Measurements from ENCODE around the gene GARIN5A. TPM values are rescaled to one million over a fixed set of nuclear protein-coding genes. Genes with fewer than 3 reads are reported as not detected.

The GARIN5A gene
- polyA plus RNA-seq, 3 donors: 0.41 TPM; not detected in 2

GRCh38 chr19:50481351-50482149 is 4.9 kb upstream of the GARIN5A start:
- TF ChIP-seq, protein P1, sequence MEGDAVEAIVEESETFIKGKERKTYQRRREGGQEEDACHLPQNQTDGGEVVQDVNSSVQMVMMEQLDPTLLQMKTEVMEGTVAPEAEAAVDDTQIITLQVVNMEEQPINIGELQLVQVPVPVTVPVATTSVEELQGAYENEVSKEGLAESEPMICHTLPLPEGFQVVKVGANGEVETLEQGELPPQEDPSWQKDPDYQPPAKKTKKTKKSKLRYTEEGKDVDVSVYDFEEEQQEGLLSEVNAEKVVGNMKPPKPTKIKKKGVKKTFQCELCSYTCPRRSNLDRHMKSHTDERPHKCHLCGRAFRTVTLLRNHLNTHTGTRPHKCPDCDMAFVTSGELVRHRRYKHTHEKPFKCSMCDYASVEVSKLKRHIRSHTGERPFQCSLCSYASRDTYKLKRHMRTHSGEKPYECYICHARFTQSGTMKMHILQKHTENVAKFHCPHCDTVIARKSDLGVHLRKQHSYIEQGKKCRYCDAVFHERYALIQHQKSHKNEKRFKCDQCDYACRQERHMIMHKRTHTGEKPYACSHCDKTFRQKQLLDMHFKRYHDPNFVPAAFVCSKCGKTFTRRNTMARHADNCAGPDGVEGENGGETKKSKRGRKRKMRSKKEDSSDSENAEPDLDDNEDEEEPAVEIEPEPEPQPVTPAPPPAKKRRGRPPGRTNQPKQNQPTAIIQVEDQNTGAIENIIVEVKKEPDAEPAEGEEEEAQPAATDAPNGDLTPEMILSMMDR (IDR thresholded peaks at IDR 0.05): no peak
- H2AFZ ChIP-seq (ENCODE audit: insufficient read depth, low read depth, low read length, poor library complexity, severe bottlenecking): no peak overlapping the region
- Mint-ChIP-seq H3K27ac (peak overlapping the region in 1 of 7 donors; percentile 66), H3K4me1 (peaks cover 25% of the 10 kb centered on the region), H3K9me3 (peaks cover 0 to 14% (median 2%) of the 10 kb centered on the region in 7 donors), H3K27me3 (ENCODE audit: low read depth in 3 of 3) (peaks cover 0 to 4% (median 0%) of the 10 kb centered on the region in 3 donors), H3K4me3 (no peak overlapping the region), H3K36me3 (peaks cover 42 to 62% of the 10 kb centered on the region in 2 donors)
- DNase-seq: no peak
- peaks cover 28% of the 10 kb centered on the region for H3K79me2 ChIP-seq (ENCODE audit: insufficient read depth, low read length)
- H3K27ac ChIP-seq (ENCODE audit: low read depth in 1 of 2, low read length in 2 of 2): no peak overlapping the region
- peaks cover 4 to 5% of the 10 kb centered on the region in 2 donors for H3K9me3 ChIP-seq (replicated peaks in 1 of 2; ENCODE audit: control insufficient read depth in 1 of 2, insufficient read depth in 1 of 2, low read length in 2 of 2)
- no peaks in the 10 kb centered on the region for H3K27me3 ChIP-seq (ENCODE audit: control insufficient read depth in 2 of 2, insufficient read depth in 2 of 2, low read length in 2 of 2)
- peaks cover 40% of the 10 kb centered on the region for H4K20me1 ChIP-seq (ENCODE audit: insufficient read depth, low read length)
- H3K36me3 ChIP-seq (replicated peaks in 1 of 2; ENCODE audit: control insufficient read depth in 1 of 2, insufficient read depth in 2 of 2, low read length in 2 of 2): peaks cover 44 to 58% of the 10 kb centered on the region in 2 donors
- peaks cover 15 to 20% of the 10 kb centered on the region in 2 donors for H3K4me1 ChIP-seq (ENCODE audit: control insufficient read depth in 1 of 2, insufficient read depth in 2 of 2, low read length in 2 of 2)
- intact Hi-C loops (cut with micrococcal nuclease): no loop called here
- 95% methylated on average over 22 of the region's 27 CpGs for WGBS (ENCODE audit: insufficient coverage)
- H3K4me3 ChIP-seq (replicated peaks in 1 of 3; ENCODE audit: low read depth in 2 of 3, low read length in 3 of 3): no peak overlapping the region
- H3K4me2 ChIP-seq (replicated peaks; ENCODE audit: extremely low read depth, low read length, poor library complexity, severe bottlenecking): no peak overlapping the region
- H3K9ac ChIP-seq (ENCODE audit: insufficient read depth, low read length, poor library complexity, severe bottlenecking): no peak overlapping the region

DNA sequence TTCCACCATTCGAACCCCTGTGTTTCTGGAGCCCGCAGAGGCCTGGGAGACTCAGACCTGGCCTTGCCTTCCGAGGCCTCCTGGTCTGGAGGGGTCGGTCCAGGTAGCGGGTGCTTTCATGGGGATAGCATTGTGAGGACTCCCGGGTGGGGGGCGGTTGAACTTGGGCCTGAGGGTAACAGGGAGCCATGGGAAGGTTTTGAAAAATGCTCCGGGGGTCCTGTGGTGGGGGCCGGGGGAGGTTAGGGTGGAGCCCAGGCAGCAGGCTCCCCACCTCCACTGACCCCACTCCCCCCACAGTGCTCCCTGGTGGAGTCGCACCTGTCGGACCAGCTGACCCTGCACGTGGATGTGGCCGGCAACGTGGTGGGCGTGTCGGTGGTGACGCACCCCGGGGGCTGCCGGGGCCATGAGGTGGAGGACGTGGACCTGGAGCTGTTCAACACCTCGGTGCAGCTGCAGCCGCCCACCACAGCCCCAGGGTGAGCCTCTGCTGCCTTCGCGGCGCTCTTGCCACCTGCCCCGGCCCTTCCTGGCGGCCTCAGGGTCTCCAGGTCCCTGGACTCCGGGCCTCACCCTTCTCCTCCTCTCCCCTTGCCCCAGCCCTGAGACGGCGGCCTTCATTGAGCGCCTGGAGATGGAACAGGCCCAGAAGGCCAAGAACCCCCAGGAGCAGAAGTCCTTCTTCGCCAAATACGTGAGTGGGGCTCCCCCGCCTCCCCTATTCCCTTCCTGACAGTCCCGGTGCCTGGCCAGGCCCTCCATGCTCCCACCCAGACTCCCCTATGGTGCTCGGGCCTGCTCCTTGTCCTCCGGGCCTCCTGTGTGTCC is 3.8 kb upstream of the GARIN5A start:
- peaks cover 44 to 58% of the 10 kb centered on the region in 2 donors for H3K36me3 ChIP-seq (replicated peaks in 1 of 2; ENCODE audit: control insufficient read depth in 1 of 2, insufficient read depth in 2 of 2, low read length in 2 of 2)

More for the DNA sequence above, 3.8 kb upstream of the GARIN5A start:
- no peaks in the 10 kb centered on the region for H3K9me3 ChIP-seq (replicated peaks in 1 of 2; ENCODE audit: control insufficient read depth in 1 of 2, insufficient read depth in 1 of 2, low read length in 2 of 2)
- H3K27ac Mint-ChIP-seq: peak overlapping the region in 1 of 7 donors; percentile 54
- peaks cover 20% of the 10 kb centered on the region for H3K4me1 Mint-ChIP-seq
- no peak for DNase-seq
- peaks cover 0 to 6% (median 2%) of the 10 kb centered on the region in 3 donors for H3K27me3 Mint-ChIP-seq (ENCODE audit: low read depth in 3 of 3)
- H3K4me1 ChIP-seq (ENCODE audit: control insufficient read depth in 1 of 2, insufficient read depth in 2 of 2, low read length in 2 of 2): peaks cover 12 to 13% of the 10 kb centered on the region in 2 donors
- WGBS (ENCODE audit: insufficient coverage): 92% methylated on average over 25 of the region's 37 CpGs
- H3K79me2 ChIP-seq (ENCODE audit: insufficient read depth, low read length): peaks cover 29% of the 10 kb centered on the region
- H3K4me3 ChIP-seq (replicated peaks in 1 of 3; ENCODE audit: low read depth in 2 of 3, low read length in 3 of 3): no peak overlapping the region
- no peak overlapping the region for H3K27ac ChIP-seq (ENCODE audit: low read depth in 1 of 2, low read length in 2 of 2)
- H3K9ac ChIP-seq (ENCODE audit: insufficient read depth, low read length, poor library complexity, severe bottlenecking): no peak overlapping the region
- no peak overlapping the region for H3K4me2 ChIP-seq (replicated peaks; ENCODE audit: extremely low read depth, low read length, poor library complexity, severe bottlenecking)
- TF ChIP-seq, protein P1 (IDR thresholded peaks at IDR 0.05): no peak
- peaks cover 0 to 14% (median under 1%) of the 10 kb centered on the region in 7 donors for H3K9me3 Mint-ChIP-seq
- H3K4me3 Mint-ChIP-seq: no peak overlapping the region
- intact Hi-C loops (cut with micrococcal nuclease): no loop called here
- peaks cover 40% of the 10 kb centered on the region for H4K20me1 ChIP-seq (ENCODE audit: insufficient read depth, low read length)
- H3K27me3 ChIP-seq (ENCODE audit: control insufficient read depth in 2 of 2, insufficient read depth in 2 of 2, low read length in 2 of 2): no peaks in the 10 kb centered on the region
- peaks cover 42 to 62% of the 10 kb centered on the region in 2 donors for H3K36me3 Mint-ChIP-seq
- no peak overlapping the region for H2AFZ ChIP-seq (ENCODE audit: insufficient read depth, low read depth, low read length, poor library complexity, severe bottlenecking)

Data from CD14-positive monocyte (primary cell).